ENCODE measurements around the gene HSD17B4. TPM values are rescaled to one million over a fixed set of nuclear protein-coding genes. Genes with fewer than 3 reads are reported as not detected.

The HSD17B4 gene
- total and polyA plus RNA-seq, 2 experiments from 2014 or later: 326 to 332 TPM

GRCh38 chr5:119454171-119454570 lies 1.9 kb downstream of the HSD17B4 start:
- H3K9me3 Mint-ChIP-seq: peaks cover 30% of the 10 kb centered on the region
- ATAC-seq: no peak
- Histone ChIP-seq H3K27me3 (ENCODE audit: insufficient read depth) (no peaks in the 10 kb centered on the region), H3F3A (replicated peaks; ENCODE audit: low read depth) (peaks cover 11% of the 10 kb centered on the region; the same call in 1 of the 2 replicates), H3K79me2 (replicated peaks; ENCODE audit: insufficient read depth) (peaks cover 52% of the 10 kb centered on the region), H3K27ac (ENCODE audit: low read depth) (no peak overlapping the region), H2AFZ (no peak overlapping the region), H3K4me2 (peak overlapping the region; percentile 95), H3K4me1 (ENCODE audit: insufficient read depth) (peaks cover 45% of the 10 kb centered on the region), H3K36me3 (ENCODE audit: insufficient read depth) (no peaks in the 10 kb centered on the region), H3K4me3 (peak overlapping the region; percentile 88), H3K9me2 (ENCODE audit: insufficient read depth) (no peaks in the 10 kb centered on the region), H4K20me1 (replicated peaks; ENCODE audit: insufficient read depth) (no peaks in the 10 kb centered on the region)
- peak overlapping the region; percentile 36 for H3K4me3 Mint-ChIP-seq
- 0 out of 2 replicates have a peak overlapping the region, but pooled peaks have one; percentile 28 for H3K27ac Mint-ChIP-seq
- TF ChIP-seq POLR2AphosphoS5 (IDR thresholded peaks at IDR 0.05; ENCODE audit: low read depth) (no peak), ETS1 (IDR thresholded peaks at IDR 0.05) (no peak), EZH2phosphoT487 (IDR thresholded peaks at IDR 0.05; ENCODE audit: unreplicated experiment) (no peak), JUNB (IDR thresholded peaks at IDR 0.05; ENCODE audit: unreplicated experiment) (no peak), ZNF331 (CRISPR knock-in tag; IDR thresholded peaks at IDR 0.05; ENCODE audit: low read depth) (no peak), CTCF (conservative IDR thresholded peaks at IDR 0.05; ENCODE audit: low read depth in 2 of 2) (no peak), ZNF462 (CRISPR knock-in tag; IDR thresholded peaks at IDR 0.05) (no peak), STAT1 (IDR thresholded peaks at IDR 0.05; ENCODE audit: unreplicated experiment) (no peak), ZNF114 (CRISPR knock-in tag; IDR thresholded peaks at IDR 0.05) (no peak), REST (IDR thresholded peaks at IDR 0.05; ENCODE audit: unreplicated experiment) (no peak), CREB1 (CRISPR knock-in tag; IDR thresholded peaks at IDR 0.05; ENCODE audit: low read depth) (no peak), NANOG (IDR thresholded peaks at IDR 0.05; ENCODE audit: borderline replicate concordance) (no peak), EZH2 (IDR thresholded peaks at IDR 0.05; ENCODE audit: low read depth, unreplicated experiment) (no peak)
- peaks cover 4% of the 10 kb centered on the region for H3K27me3 Mint-ChIP-seq (ENCODE audit: insufficient read depth, low read depth, poor library complexity)
- DNase-seq (ENCODE audit: low spot score): no peak
- peaks cover 51% of the 10 kb centered on the region for H3K4me1 Mint-ChIP-seq
- peaks cover 47% of the 10 kb centered on the region for H3K36me3 Mint-ChIP-seq (ENCODE audit: low read depth)
